ENCODE data around the gene SLC35D2. TPM values are rescaled to one million over a fixed set of nuclear protein-coding genes. Genes with fewer than 3 reads are reported as not detected.
"Not testable (repeated sequence)": the region's sequence is repeated elsewhere in the genome, so short reads cannot be mapped to it uniquely, and the experiment has no call there.

Gene SLC35D2
- total RNA-seq, 1 experiment from 2014 or later, result 19.0 TPM

GRCh38 chr9:96309850-96310249, 73.7 kb downstream of the SLC35D2 start:
- H3T11ph ChIP-seq (ENCODE audit: low read length), result no peak overlapping the region
- no peak overlapping the region for H2BK12ac ChIP-seq (ENCODE audit: insufficient read length, low read depth, low read length)
- H3K18ac ChIP-seq (ENCODE audit: insufficient read length, low read depth, low read length), result no peak overlapping the region
- no peak for DNase-seq
- peaks cover 20 to 34% (median 30%) of the 10 kb centered on the region in 3 experiments for H3K36me3 Mint-ChIP-seq (ENCODE audit: insufficient read depth in 1 of 3, low read depth in 3 of 3)
- no peak overlapping the region for H3K27ac Mint-ChIP-seq
- peaks cover 7% of the 10 kb centered on the region for H3K27me3 Mint-ChIP-seq (ENCODE audit: low read depth)
- no peak overlapping the region for H4K91ac ChIP-seq (ENCODE audit: insufficient read length, low read depth, low read length)
- no CpG with 5 or more reads among the region's 7 CpGs for WGBS (ENCODE audit: extremely low coverage, insufficient read length, low lambda C conversion rate)
- H2BK15ac ChIP-seq (ENCODE audit: low read depth, low read length), result no peak overlapping the region
- no peak overlapping the region for H2AK5ac ChIP-seq (ENCODE audit: insufficient read length, low read length)
- H4K20me1 ChIP-seq (ENCODE audit: control insufficient read depth, insufficient read depth, insufficient read length), result no peaks in the 10 kb centered on the region
- H3K9ac ChIP-seq (ENCODE audit: extremely low read depth, insufficient read length, low read length), result no peak overlapping the region
- no peak overlapping the region for H2BK20ac ChIP-seq (ENCODE audit: low read depth, low read length, poor library complexity, severe bottlenecking)
- TF ChIP-seq, protein P1, sequence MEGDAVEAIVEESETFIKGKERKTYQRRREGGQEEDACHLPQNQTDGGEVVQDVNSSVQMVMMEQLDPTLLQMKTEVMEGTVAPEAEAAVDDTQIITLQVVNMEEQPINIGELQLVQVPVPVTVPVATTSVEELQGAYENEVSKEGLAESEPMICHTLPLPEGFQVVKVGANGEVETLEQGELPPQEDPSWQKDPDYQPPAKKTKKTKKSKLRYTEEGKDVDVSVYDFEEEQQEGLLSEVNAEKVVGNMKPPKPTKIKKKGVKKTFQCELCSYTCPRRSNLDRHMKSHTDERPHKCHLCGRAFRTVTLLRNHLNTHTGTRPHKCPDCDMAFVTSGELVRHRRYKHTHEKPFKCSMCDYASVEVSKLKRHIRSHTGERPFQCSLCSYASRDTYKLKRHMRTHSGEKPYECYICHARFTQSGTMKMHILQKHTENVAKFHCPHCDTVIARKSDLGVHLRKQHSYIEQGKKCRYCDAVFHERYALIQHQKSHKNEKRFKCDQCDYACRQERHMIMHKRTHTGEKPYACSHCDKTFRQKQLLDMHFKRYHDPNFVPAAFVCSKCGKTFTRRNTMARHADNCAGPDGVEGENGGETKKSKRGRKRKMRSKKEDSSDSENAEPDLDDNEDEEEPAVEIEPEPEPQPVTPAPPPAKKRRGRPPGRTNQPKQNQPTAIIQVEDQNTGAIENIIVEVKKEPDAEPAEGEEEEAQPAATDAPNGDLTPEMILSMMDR (conservative IDR thresholded peaks at IDR 0.05), result no peak
- H3K27me3 ChIP-seq (ENCODE audit: insufficient read depth, low read length), result no peaks in the 10 kb centered on the region
- no peak overlapping the region for H2BK120ac ChIP-seq (ENCODE audit: low read depth, low read length, poor library complexity, severe bottlenecking)
- no peak overlapping the region for H3K23ac ChIP-seq (ENCODE audit: insufficient read length, low read depth, low read length)
- no peaks in the 10 kb centered on the region for H3K4me1 ChIP-seq (ENCODE audit: insufficient read depth, low read length)
- no peak overlapping the region for H3K27ac ChIP-seq (ENCODE audit: insufficient read length, low read depth, low read length)
- peaks cover 38 to 39% of the 10 kb centered on the region in 2 experiments for H3K9me3 Mint-ChIP-seq
- no peak overlapping the region for H3K56ac ChIP-seq (ENCODE audit: insufficient read length, low read depth, low read length)
- H3K4me2 ChIP-seq (ENCODE audit: insufficient read depth, insufficient read length, low read length), result no peak overlapping the region
- no peak overlapping the region for H3K14ac ChIP-seq (ENCODE audit: insufficient read depth, low read length)
- H3K23me2 ChIP-seq (ENCODE audit: insufficient read length, low read depth, low read length, poor library complexity, severe bottlenecking), result no peaks in the 10 kb centered on the region
- no peaks in the 10 kb centered on the region for H3K79me2 ChIP-seq (ENCODE audit: insufficient read depth, low read length)
- H3K4me1 Mint-ChIP-seq, result peaks cover 7% of the 10 kb centered on the region in 2 experiments
- H3K9me3 ChIP-seq (ENCODE audit: control insufficient read depth, low read depth, low read length), result peaks cover 18% of the 10 kb centered on the region
- no peak overlapping the region for H4K5ac ChIP-seq (ENCODE audit: insufficient read length, low read depth, low read length)
- H2BK5ac ChIP-seq (ENCODE audit: insufficient read length, low read length), result no peak overlapping the region
- H3K4ac ChIP-seq (ENCODE audit: low read depth, low read length), result no peak overlapping the region
- no peaks in the 10 kb centered on the region for H3K79me1 ChIP-seq (ENCODE audit: insufficient read depth, low read depth, low read length, poor library complexity, severe bottlenecking)
- no peak overlapping the region for H3K4me3 Mint-ChIP-seq
- H2AFZ ChIP-seq (ENCODE audit: low read length), result no peak overlapping the region
- H4K8ac ChIP-seq (replicated peaks; ENCODE audit: insufficient read length, low read depth, low read length), result no peak overlapping the region

DNA sequence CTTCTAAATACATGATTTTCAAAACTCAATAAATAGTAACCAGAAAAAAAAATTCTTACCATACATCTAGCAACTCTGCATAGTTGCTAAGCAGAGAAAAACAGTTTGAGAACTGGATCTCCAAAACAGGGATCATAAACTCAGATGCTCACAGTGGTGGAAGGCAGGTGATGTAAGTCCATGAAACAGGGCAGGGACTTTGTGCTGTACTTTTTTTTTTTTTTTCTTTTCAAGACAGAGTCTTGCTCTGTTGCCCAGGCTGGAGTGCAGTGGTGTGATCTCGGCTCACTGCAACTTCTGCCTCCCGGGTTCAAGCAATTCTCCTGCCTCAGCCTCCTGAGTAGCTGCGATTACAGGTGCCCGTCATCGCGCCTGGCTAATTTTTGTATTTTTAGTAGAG, 76.6 kb downstream of the SLC35D2 start:
- H4K91ac ChIP-seq (ENCODE audit: insufficient read length, low read depth, low read length); H3K4me3 Mint-ChIP-seq; H3K18ac ChIP-seq (ENCODE audit: insufficient read length, low read depth, low read length); H2BK120ac ChIP-seq (ENCODE audit: low read depth, low read length, poor library complexity, severe bottlenecking); H3K14ac ChIP-seq (ENCODE audit: insufficient read depth, low read length); H2BK12ac ChIP-seq (ENCODE audit: insufficient read length, low read depth, low read length); H3K4ac ChIP-seq (ENCODE audit: low read depth, low read length); H3K23me2 ChIP-seq (ENCODE audit: insufficient read length, low read depth, low read length, poor library complexity, severe bottlenecking); H3K36me3 Mint-ChIP-seq (ENCODE audit: insufficient read depth in 1 of 3, low read depth in 3 of 3); H3K27ac Mint-ChIP-seq; H3K27ac ChIP-seq (ENCODE audit: insufficient read length, low read depth, low read length); H3K9me3 ChIP-seq (ENCODE audit: control insufficient read depth, low read depth, low read length); H3K56ac ChIP-seq (ENCODE audit: insufficient read length, low read depth, low read length); H3K79me1 ChIP-seq (ENCODE audit: insufficient read depth, low read depth, low read length, poor library complexity, severe bottlenecking); H3T11ph ChIP-seq (ENCODE audit: low read length); H4K20me1 ChIP-seq (ENCODE audit: control insufficient read depth, insufficient read depth, insufficient read length); H2AK5ac ChIP-seq (ENCODE audit: insufficient read length, low read length); H2BK20ac ChIP-seq (ENCODE audit: low read depth, low read length, poor library complexity, severe bottlenecking); H3K79me2 ChIP-seq (ENCODE audit: insufficient read depth, low read length); H2AFZ ChIP-seq (ENCODE audit: low read length); H3K27me3 Mint-ChIP-seq (ENCODE audit: low read depth); H4K5ac ChIP-seq (ENCODE audit: insufficient read length, low read depth, low read length); H2BK5ac ChIP-seq (ENCODE audit: insufficient read length, low read length); H2BK15ac ChIP-seq (ENCODE audit: low read depth, low read length); H4K8ac ChIP-seq (replicated peaks; ENCODE audit: insufficient read length, low read depth, low read length); DNase-seq; H3K23ac ChIP-seq (ENCODE audit: insufficient read length, low read depth, low read length); H3K4me1 ChIP-seq (ENCODE audit: insufficient read depth, low read length); H3K4me2 ChIP-seq (ENCODE audit: insufficient read depth, insufficient read length, low read length); H3K9ac ChIP-seq (ENCODE audit: extremely low read depth, insufficient read length, low read length); H3K27me3 ChIP-seq (ENCODE audit: insufficient read depth, low read length): not testable (repeated sequence)
- no CpG with 5 or more reads among the region's 6 CpGs for WGBS (ENCODE audit: extremely low coverage, insufficient read length, low lambda C conversion rate)
- H3K9me3 Mint-ChIP-seq, result peaks cover 11 to 15% of the 10 kb centered on the region in 2 experiments
- H3K4me1 Mint-ChIP-seq, result peaks cover 9 to 11% of the 10 kb centered on the region in 2 experiments
